ENCODE results near the gene TMEM154. TPM values are rescaled to one million over a fixed set of nuclear protein-coding genes. Genes with fewer than 3 reads are reported as not detected.

The TMEM154 gene
- polyA plus RNA-seq, 1 donor from 2014 or later: not detected

- Histone ChIP-seq H3K9me2 (ENCODE audit: insufficient read depth, low read length) (no peaks in the 10 kb centered on the region), H4K20me1 (ENCODE audit: insufficient read depth) (no peaks in the 10 kb centered on the region), H3K27ac (ENCODE audit: low read length) (no peak overlapping the region), H2AFZ (ENCODE audit: low read depth, low read length) (no peak overlapping the region), H3K9me3 (ENCODE audit: low read length) (peaks cover 4% of the 10 kb centered on the region), H3F3A (ENCODE audit: insufficient read depth, low read length, poor library complexity, severe bottlenecking) (no peaks in the 10 kb centered on the region), H3K9ac (ENCODE audit: low read length) (no peak overlapping the region), H3K79me2 (replicated peaks; ENCODE audit: insufficient read depth, low read length) (no peaks in the 10 kb centered on the region), H3K4me2 (ENCODE audit: low read length) (no peak overlapping the region), H3K4me3 (ENCODE audit: low read length) (no peak overlapping the region), H3K27me3 (ENCODE audit: insufficient read depth, low read depth, low read length) (no peaks in the 10 kb centered on the region), H3K36me3 (ENCODE audit: insufficient read depth, low read length) (no peaks in the 10 kb centered on the region)
- no peak for TF ChIP-seq SMC3 (conservative IDR thresholded peaks at IDR 0.05; ENCODE audit: poor library complexity)
- TF ChIP-seq CTCF (IDR thresholded peaks at IDR 0.05; ENCODE audit: poor library complexity, severe bottlenecking): no peak
- no peak for TF ChIP-seq REST (IDR thresholded peaks at IDR 0.05; ENCODE audit: borderline replicate concordance)
- TF ChIP-seq EZH2 (IDR thresholded peaks at IDR 0.05; ENCODE audit: borderline replicate concordance, insufficient read depth, low read length, poor library complexity, severe bottlenecking): no peak
- TF ChIP-seq MXI1 (conservative IDR thresholded peaks at IDR 0.05; ENCODE audit: poor library complexity, severe bottlenecking): no peak
- TF ChIP-seq POLR2AphosphoS5 (IDR thresholded peaks at IDR 0.05): no peak
- no peak for TF ChIP-seq RAD21 (conservative IDR thresholded peaks at IDR 0.05)
- no peak for TF ChIP-seq TAF1 (IDR thresholded peaks at IDR 0.05; ENCODE audit: low read depth)
- no peak for TF ChIP-seq EP300 (conservative IDR thresholded peaks at IDR 0.05; ENCODE audit: poor library complexity, severe bottlenecking)
Measured at GRCh38 chr4:152708361-152708760, 28.6 kb upstream of the TMEM154 start.

GRCh38 chr4:152707632-152708031 lies 27.8 kb upstream of the TMEM154 start:
- Histone ChIP-seq H3K27ac (ENCODE audit: low read length) (no peak overlapping the region), H3K9me2 (ENCODE audit: insufficient read depth, low read length) (no peaks in the 10 kb centered on the region), H3F3A (ENCODE audit: insufficient read depth, low read length, poor library complexity, severe bottlenecking) (no peaks in the 10 kb centered on the region), H3K36me3 (ENCODE audit: insufficient read depth, low read length) (no peaks in the 10 kb centered on the region), H3K9ac (ENCODE audit: low read length) (no peak overlapping the region), H3K9me3 (ENCODE audit: low read length) (peaks cover 8% of the 10 kb centered on the region), H3K27me3 (ENCODE audit: insufficient read depth, low read depth, low read length) (no peaks in the 10 kb centered on the region), H4K20me1 (ENCODE audit: insufficient read depth) (no peaks in the 10 kb centered on the region), H3K4me3 (ENCODE audit: low read length) (no peak overlapping the region), H2AFZ (ENCODE audit: low read depth, low read length) (no peak overlapping the region), H3K4me2 (ENCODE audit: low read length) (no peak overlapping the region), H3K79me2 (replicated peaks; ENCODE audit: insufficient read depth, low read length) (no peaks in the 10 kb centered on the region)
- TF ChIP-seq TAF1 (IDR thresholded peaks at IDR 0.05; ENCODE audit: low read depth) (no peak), CTCF (IDR thresholded peaks at IDR 0.05; ENCODE audit: poor library complexity, severe bottlenecking) (no peak), RAD21 (conservative IDR thresholded peaks at IDR 0.05) (no peak), EZH2 (IDR thresholded peaks at IDR 0.05; ENCODE audit: borderline replicate concordance, insufficient read depth, low read length, poor library complexity, severe bottlenecking) (no peak), MXI1 (conservative IDR thresholded peaks at IDR 0.05; ENCODE audit: poor library complexity, severe bottlenecking) (no peak), EP300 (conservative IDR thresholded peaks at IDR 0.05; ENCODE audit: poor library complexity, severe bottlenecking) (no peak)
